Osteoblast (primary cell): ENCODE data around the gene CMSS1. TPM values are rescaled to one million over a fixed set of nuclear protein-coding genes. Genes with fewer than 3 reads are reported as not detected.

ENCODE experiments used
- DNase-seq: peaks from one replicate; pipeline ENCODE4 v3.0.0; 2011; ENCODE audit warnings: low spot score, mixed read lengths; ENCODE audit not compliant: insufficient read length; ENCODE audit errors: missing footprints
- H2AFZ ChIP-seq: 2 replicates; pipeline ENCODE4 v1.6.0; 2011; ENCODE audit warnings: mild to moderate bottlenecking, low read length
- H3K27ac ChIP-seq: 2 replicates; pipeline ENCODE4 v1.5.1; 2011; ENCODE audit warnings: mild to moderate bottlenecking, low read depth, low read length, moderate library complexity
- H3K27me3 ChIP-seq: 2 replicates; pipeline ENCODE4 v1.6.0; 2012; ENCODE audit warnings: mild to moderate bottlenecking, control low read depth, inconsistent platforms, low read length, moderate library complexity; ENCODE audit not compliant: insufficient read depth
- H3K36me3 ChIP-seq: 2 replicates; pipeline ENCODE4 v1.5.1; 2011; ENCODE audit warnings: mild to moderate bottlenecking, low read length, control low read depth, moderate library complexity; ENCODE audit not compliant: insufficient read depth
- H3K4me1 ChIP-seq: 2 replicates; pipeline ENCODE4 v1.5.1; 2011; ENCODE audit warnings: mild to moderate bottlenecking, low read length, control low read depth, moderate library complexity; ENCODE audit not compliant: insufficient read depth
- H3K4me2 ChIP-seq: 2 replicates; pipeline ENCODE4 v1.6.0; 2011; ENCODE audit warnings: mild to moderate bottlenecking, low read length; ENCODE audit not compliant: insufficient read depth
- H3K4me3 ChIP-seq: fragments of 200-600 bp; sonication (generic); 3 replicates; pipeline ENCODE4 v1.5.1; 2012; ENCODE audit warnings: mild to moderate bottlenecking, low read length, inconsistent platforms; ENCODE audit not compliant: insufficient read depth
- H3K79me2 ChIP-seq: 2 replicates; pipeline ENCODE4 v1.6.0; 2012; ENCODE audit warnings: mild to moderate bottlenecking, low read length, control low read depth, inconsistent platforms; ENCODE audit not compliant: insufficient read depth
- H3K9me3 ChIP-seq: 2 replicates; pipeline ENCODE4 v1.5.1; 2011; ENCODE audit warnings: low read depth, low read length, control low read depth
- H4K20me1 ChIP-seq: 2 replicates; pipeline ENCODE4 v1.6.0; 2012; ENCODE audit warnings: mild to moderate bottlenecking, low read length, control low read depth; ENCODE audit not compliant: insufficient read depth
- CTCF ChIP-seq: IDR thresholded peaks from 2 replicates; pipeline ENCODE4 v1.5.1; 2011; ENCODE audit warnings: mild to moderate bottlenecking, low read depth, low read length, moderate library complexity; ENCODE audit errors: extremely low read depth
- total RNA-seq: library from RNA; depleted of rRNA; stranded (reverse); fragments of >200 nt; gene quantifications from 2 replicates; pipeline ENCODE4 v1.2.3, GENCODE V29; 2012

The CMSS1 gene
- total RNA-seq, 1 donor, result 15.9 TPM

DNA sequence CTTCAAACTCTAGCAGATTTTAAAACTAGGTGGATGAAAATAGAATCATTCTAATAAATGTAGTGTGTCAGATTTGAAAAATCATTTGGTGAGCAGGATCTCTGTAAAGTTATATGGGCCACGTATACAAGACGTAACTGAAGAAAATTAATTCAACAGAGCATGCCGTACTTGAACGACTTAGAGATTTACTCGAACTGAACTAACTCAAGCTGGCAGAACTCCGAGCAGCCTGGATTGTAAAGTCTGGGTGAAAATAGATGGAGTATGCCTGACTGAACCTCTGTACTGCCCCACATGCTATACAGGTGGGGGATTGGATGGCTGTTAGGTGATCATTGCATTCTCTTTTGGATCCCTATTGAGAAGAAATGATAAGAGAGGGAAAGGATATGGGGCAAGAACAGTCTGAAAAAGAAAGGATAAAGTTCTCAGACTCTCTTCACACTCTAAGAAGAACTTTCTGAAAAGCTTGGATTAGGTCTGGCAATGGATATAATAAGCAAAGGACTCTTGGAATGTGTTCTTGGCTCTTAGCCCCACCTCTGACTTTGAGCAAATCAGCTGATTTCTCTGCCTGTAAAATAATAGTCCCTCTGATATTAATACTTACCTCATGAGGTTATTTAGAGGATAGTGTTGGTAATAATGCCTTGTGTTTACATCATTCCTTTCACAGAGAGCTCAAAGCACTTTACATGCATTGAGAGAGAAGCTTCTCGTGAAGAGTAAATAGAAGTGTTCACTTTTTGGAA is 149.2 kb downstream of the CMSS1 start:
- Histone ChIP-seq H3K27ac (no peak overlapping the region), H3K79me2 (no peaks in the 10 kb centered on the region), H3K27me3 (no peaks in the 10 kb centered on the region), H4K20me1 (no peaks in the 10 kb centered on the region), H3K4me1 (peaks cover 32% of the 10 kb centered on the region), H2AFZ (no peak overlapping the region), H3K4me3 (no peak overlapping the region), H3K9me3 (no peaks in the 10 kb centered on the region), H3K36me3 (no peaks in the 10 kb centered on the region), H3K4me2 (no peak overlapping the region)
- TF ChIP-seq CTCF, result no peak
- DNase-seq, result no peak

- Histone ChIP-seq H3K4me2 (no peak overlapping the region), H3K27ac (no peak overlapping the region), H3K4me3 (no peak overlapping the region), H3K4me1 (peaks cover 22% of the 10 kb centered on the region), H4K20me1 (no peaks in the 10 kb centered on the region), H3K27me3 (no peaks in the 10 kb centered on the region), H3K36me3 (no peaks in the 10 kb centered on the region), H3K79me2 (no peaks in the 10 kb centered on the region), H3K9me3 (no peaks in the 10 kb centered on the region), H2AFZ (no peak overlapping the region)
- no peak for DNase-seq
- TF ChIP-seq CTCF, result no peak
Measured at GRCh38 chr3:99967796-99968195, 150.1 kb downstream of the CMSS1 start.

DNA sequence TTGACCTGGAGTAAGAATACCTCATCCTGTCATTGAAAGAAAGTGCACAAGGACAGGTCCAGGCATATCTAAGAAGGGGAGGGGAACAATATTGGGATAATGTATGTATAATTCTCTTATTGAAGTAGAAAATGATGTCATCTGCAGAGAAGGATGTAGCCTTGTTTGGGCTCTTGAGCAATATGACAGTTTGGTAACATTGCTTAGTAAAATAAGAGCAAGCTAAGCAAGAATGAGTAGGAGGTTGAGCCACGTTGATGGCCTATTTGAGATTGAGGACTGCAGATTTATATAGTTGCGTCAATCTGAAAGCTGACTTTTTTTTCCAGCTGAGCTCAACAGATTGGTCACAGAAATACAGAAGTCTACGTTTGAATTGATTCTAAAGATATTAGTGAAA is 151.5 kb downstream of the CMSS1 start:
- no peak overlapping the region for H3K4me3 ChIP-seq
- no peak for TF ChIP-seq CTCF
- no peaks in the 10 kb centered on the region for H3K9me3 ChIP-seq
- H3K79me2 ChIP-seq, result no peaks in the 10 kb centered on the region
- no peak overlapping the region for H3K27ac ChIP-seq
- H3K4me1 ChIP-seq, result peaks cover 16% of the 10 kb centered on the region
- no peak for DNase-seq
- no peaks in the 10 kb centered on the region for H3K27me3 ChIP-seq
- H3K36me3 ChIP-seq, result no peaks in the 10 kb centered on the region
- H2AFZ ChIP-seq, result no peak overlapping the region
- no peaks in the 10 kb centered on the region for H4K20me1 ChIP-seq
- no peak overlapping the region for H3K4me2 ChIP-seq

GRCh38 chr3:99970198-99970597 is 152.5 kb downstream of the CMSS1 start:
- H2AFZ ChIP-seq, result no peak overlapping the region
- H3K36me3 ChIP-seq, result no peaks in the 10 kb centered on the region
- no peaks in the 10 kb centered on the region for H3K79me2 ChIP-seq
- H3K9me3 ChIP-seq, result no peaks in the 10 kb centered on the region
- no peak for TF ChIP-seq CTCF
- no peak overlapping the region for H3K4me3 ChIP-seq
- H3K4me2 ChIP-seq, result no peak overlapping the region
- H3K27me3 ChIP-seq, result no peaks in the 10 kb centered on the region
- no peak overlapping the region for H3K27ac ChIP-seq
- H4K20me1 ChIP-seq, result no peaks in the 10 kb centered on the region
- peaks cover 8% of the 10 kb centered on the region for H3K4me1 ChIP-seq
- DNase-seq, result no peak
